PC-9 (cell line): ENCODE results near the gene PIK3R5.

ENCODE experiments used
- EZH2 ChIP-seq: fragments of 200-600 bp; sonication (generic); IDR thresholded peaks from 2 replicates; pipeline ENCODE4 v1.8.0; 2017; ENCODE audit warnings: antibody characterized with exemption, low read depth
- TF ChIP-seq, protein P1 (sequence below): fragments of 200-600 bp; sonication (generic); conservative IDR thresholded peaks from 2 replicates; pipeline ENCODE4 v1.6.1; 2017; ENCODE audit warnings: mixed run types, antibody characterized with exemption, mild to moderate bottlenecking, moderate library complexity

DNA sequence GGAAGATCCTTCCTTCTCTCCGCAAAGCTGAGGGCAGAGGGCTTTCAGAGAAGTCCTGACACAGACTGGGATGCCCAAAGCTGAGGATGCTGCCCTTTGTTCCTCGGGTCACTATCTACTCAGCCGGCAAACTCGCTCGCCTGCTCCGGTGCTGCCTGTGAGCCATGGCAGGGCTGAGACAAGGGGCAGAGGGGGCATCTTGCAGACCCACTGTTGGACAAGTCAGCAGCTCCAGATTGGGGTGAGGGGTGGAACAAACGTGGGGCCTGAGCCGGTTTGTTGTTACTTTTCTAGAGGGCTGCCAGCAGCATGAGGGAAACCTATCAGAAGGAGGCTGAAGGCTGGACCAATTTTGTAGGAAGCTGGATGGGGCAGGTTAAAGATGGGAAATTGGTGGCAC, 51.0 kb downstream of the PIK3R5 start:
- TF ChIP-seq EZH2: no peak
- TF ChIP-seq, protein P1, sequence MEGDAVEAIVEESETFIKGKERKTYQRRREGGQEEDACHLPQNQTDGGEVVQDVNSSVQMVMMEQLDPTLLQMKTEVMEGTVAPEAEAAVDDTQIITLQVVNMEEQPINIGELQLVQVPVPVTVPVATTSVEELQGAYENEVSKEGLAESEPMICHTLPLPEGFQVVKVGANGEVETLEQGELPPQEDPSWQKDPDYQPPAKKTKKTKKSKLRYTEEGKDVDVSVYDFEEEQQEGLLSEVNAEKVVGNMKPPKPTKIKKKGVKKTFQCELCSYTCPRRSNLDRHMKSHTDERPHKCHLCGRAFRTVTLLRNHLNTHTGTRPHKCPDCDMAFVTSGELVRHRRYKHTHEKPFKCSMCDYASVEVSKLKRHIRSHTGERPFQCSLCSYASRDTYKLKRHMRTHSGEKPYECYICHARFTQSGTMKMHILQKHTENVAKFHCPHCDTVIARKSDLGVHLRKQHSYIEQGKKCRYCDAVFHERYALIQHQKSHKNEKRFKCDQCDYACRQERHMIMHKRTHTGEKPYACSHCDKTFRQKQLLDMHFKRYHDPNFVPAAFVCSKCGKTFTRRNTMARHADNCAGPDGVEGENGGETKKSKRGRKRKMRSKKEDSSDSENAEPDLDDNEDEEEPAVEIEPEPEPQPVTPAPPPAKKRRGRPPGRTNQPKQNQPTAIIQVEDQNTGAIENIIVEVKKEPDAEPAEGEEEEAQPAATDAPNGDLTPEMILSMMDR: no peak
